Fibroblast of lung (primary cell): ENCODE results near the gene CLMP. TPM values are rescaled to one million over a fixed set of nuclear protein-coding genes. Genes with fewer than 3 reads are reported as not detected.
"Not testable (repeated sequence)": the region's sequence is repeated elsewhere in the genome, so short reads cannot be mapped to it uniquely, and the experiment has no call there.

ENCODE experiments used
- DNase-seq, 2 donors: peaks; one replicate each; pipeline versions ENCODE4 v3.0.0 to v3.0.0-alpha.2; 2010; ENCODE audit warnings: low read depth in 2 of 2
- H2AFZ ChIP-seq: 2 replicates; pipeline ENCODE4 v1.5.1; 2012; ENCODE audit warnings: low read length, control low read depth, inconsistent platforms
- H3K27ac ChIP-seq: 2 replicates; pipeline ENCODE4 v1.5.1; 2011; ENCODE audit warnings: low read length, control low read depth; ENCODE audit not compliant: insufficient read depth
- H3K27me3 ChIP-seq: 2 replicates; pipeline ENCODE4 v1.5.1; 2011; ENCODE audit warnings: mild to moderate bottlenecking, low read length; ENCODE audit not compliant: control insufficient read depth, insufficient read depth
- H3K36me3 ChIP-seq: 2 replicates; pipeline ENCODE4 v1.5.1; 2011; ENCODE audit warnings: low read length; ENCODE audit not compliant: control insufficient read depth, insufficient read depth
- H3K4me1 ChIP-seq: 2 replicates; pipeline ENCODE4 v1.5.1; 2011; ENCODE audit warnings: low read length; ENCODE audit not compliant: control insufficient read depth, insufficient read depth; ENCODE audit errors: extremely low read depth
- H3K4me2 ChIP-seq: 2 replicates; pipeline ENCODE4 v1.5.1; 2011; ENCODE audit warnings: low read length, control low read depth; ENCODE audit not compliant: insufficient read depth; ENCODE audit errors: extremely low read depth
- H3K4me3 ChIP-seq, 4 experiments: fragments of 200-600 bp in 1 of 4; sonication (generic) in 1 of 4; replicated peaks in 1 of 4; 2 replicates each; pipeline ENCODE4 v1.5.1; 2011 to 2016; ENCODE audit warnings: low read length in 4 of 4, low read depth in 3 of 4, mild to moderate bottlenecking in 3 of 4, control low read depth in 2 of 4, inconsistent platforms in 1 of 4, mixed read lengths in 1 of 4; ENCODE audit not compliant: insufficient read depth in 1 of 4; ENCODE audit errors: control extremely low read depth in 1 of 4
- H3K79me2 ChIP-seq: 2 replicates; pipeline ENCODE4 v1.5.1; 2012; ENCODE audit warnings: mild to moderate bottlenecking, low read length, inconsistent platforms; ENCODE audit not compliant: control insufficient read depth, insufficient read depth
- H3K9ac ChIP-seq: 2 replicates; pipeline ENCODE4 v1.5.1; 2011; ENCODE audit warnings: mild to moderate bottlenecking, low read length, control low read depth; ENCODE audit not compliant: insufficient read depth
- H3K9me3 ChIP-seq: 2 replicates; pipeline ENCODE4 v1.5.1; 2012; ENCODE audit warnings: low read depth, low read length; ENCODE audit not compliant: control insufficient read depth, insufficient read depth
- H4K20me1 ChIP-seq: 2 replicates; pipeline ENCODE4 v1.5.1; 2011; ENCODE audit warnings: low read length; ENCODE audit not compliant: control insufficient read depth, insufficient read depth; ENCODE audit errors: extremely low read depth
- CTCF ChIP-seq, 2 donors: IDR thresholded peaks in 1 of 2; conservative IDR thresholded peaks in 1 of 2; 1 replicate in 1 of 2; 2 replicates in 1 of 2; pipeline ENCODE4 v1.5.1; 2011 to 2012; ENCODE audit warnings: low read length in 2 of 2, control low read depth in 1 of 2, inconsistent platforms in 1 of 2, low read depth in 1 of 2, mild to moderate bottlenecking in 1 of 2
- EZH2 ChIP-seq: IDR thresholded peaks from 2 replicates; pipeline ENCODE4 v1.5.1; 2012; ENCODE audit warnings: low read length, control low read depth, mild to moderate bottlenecking; ENCODE audit errors: missing control alignments
- polyA plus RNA-seq, 2 donors: library from polyadenylated mRNA; depleted of rRNA in 1 of 2; stranded (reverse) in 1 of 2; unstranded in 1 of 2; fragments of >200 nt; gene quantifications; 2 replicates each; pipeline ENCODE4 v1.2.1, GENCODE V29; 2011 to 2012; ENCODE audit warnings: missing spikeins in 1 of 2
- total RNA-seq: library from RNA; depleted of rRNA; stranded (reverse); fragments of >200 nt; gene quantifications from 2 replicates; pipeline ENCODE4 v1.2.1, GENCODE V29; 2014

CLMP gene
- total and polyA plus RNA-seq, 2 donors (not counting 1 experiment from before 2014, with no cell fraction given) = 107 to 243 TPM

- no peak for DNase-seq
- no peak overlapping the region for H3K27ac ChIP-seq
- H4K20me1 ChIP-seq = no peaks in the 10 kb centered on the region
- no peaks in the 10 kb centered on the region for H3K9me3 ChIP-seq
- no peak overlapping the region for H3K9ac ChIP-seq
- peaks cover 3% of the 10 kb centered on the region for H3K4me1 ChIP-seq
- peaks cover 53% of the 10 kb centered on the region for H3K79me2 ChIP-seq
- no peak overlapping the region for H3K4me3 ChIP-seq
- H3K36me3 ChIP-seq = peaks cover 1% of the 10 kb centered on the region
- no peaks in the 10 kb centered on the region for H3K27me3 ChIP-seq
- H2AFZ ChIP-seq = no peak overlapping the region
- H3K4me2 ChIP-seq = no peak overlapping the region
- no peak for TF ChIP-seq CTCF (conservative IDR thresholded peaks at IDR 0.05 in 1 of 2, IDR thresholded peaks at IDR 0.05 in 1 of 2; ENCODE audit: low read depth in 1 of 2, low read length in 2 of 2)
- no peak for TF ChIP-seq EZH2
Measured at GRCh38 chr11:123158033-123159003, 36.7 kb downstream of the CLMP start.

- Histone ChIP-seq H3K4me2 (no peak overlapping the region), H2AFZ (no peak overlapping the region), H4K20me1 (no peaks in the 10 kb centered on the region), H3K9ac (no peak overlapping the region), H3K27me3 (no peaks in the 10 kb centered on the region), H3K79me2 (peaks cover 39% of the 10 kb centered on the region), H3K4me3 (no peak overlapping the region), H3K27ac (no peak overlapping the region), H3K4me1 (no peaks in the 10 kb centered on the region), H3K9me3 (no peaks in the 10 kb centered on the region), H3K36me3 (peaks cover under 1% of the 10 kb centered on the region)
- TF ChIP-seq EZH2 = no peak
- DNase-seq = no peak
Measured at GRCh38 chr11:123152951-123153350, 42.1 kb downstream of the CLMP start.

- not testable (repeated sequence) for DNase-seq, H3K4me2 ChIP-seq, H3K4me3 ChIP-seq, H3K27ac ChIP-seq, H3K27me3 ChIP-seq, H4K20me1 ChIP-seq, H3K9me3 ChIP-seq, H3K4me1 ChIP-seq, H3K9ac ChIP-seq, H2AFZ ChIP-seq, H3K36me3 ChIP-seq
- peaks cover 39% of the 10 kb centered on the region for H3K79me2 ChIP-seq
Measured at GRCh38 chr11:123152346-123152745, 42.7 kb downstream of the CLMP start.

- Histone ChIP-seq H3K4me3 (no peak overlapping the region), H3K27ac (no peak overlapping the region), H3K4me2 (no peak overlapping the region), H3K4me1 (no peaks in the 10 kb centered on the region), H3K9me3 (no peaks in the 10 kb centered on the region), H2AFZ (no peak overlapping the region), H4K20me1 (no peaks in the 10 kb centered on the region), H3K36me3 (no peaks in the 10 kb centered on the region), H3K9ac (no peak overlapping the region), H3K27me3 (no peaks in the 10 kb centered on the region), H3K79me2 (peaks cover 41% of the 10 kb centered on the region)
- no peak for DNase-seq
- TF ChIP-seq EZH2 = no peak
- TF ChIP-seq CTCF (conservative IDR thresholded peaks at IDR 0.05 in 1 of 2, IDR thresholded peaks at IDR 0.05 in 1 of 2; ENCODE audit: low read depth in 1 of 2, low read length in 2 of 2) = no peak
Measured at GRCh38 chr11:123151796-123152195, 43.3 kb downstream of the CLMP start.
